HAP-1 (cell line): ENCODE measurements around the gene DNAJC5.
"Not testable (repeated sequence)": the region's sequence is repeated elsewhere in the genome, so short reads cannot be mapped to it uniquely, and the experiment has no call there.

Source experiments
- DNase-seq, 2 experiments: peaks; one replicate each; pipeline ENCODE4 v3.0.0-alpha.2; 2016 to 2020; ENCODE audit warnings: low spot score in 2 of 2
- H3K27me3 ChIP-seq: fragments of 250-450 bp; sonication (Bioruptor Pico); 2 replicates; pipeline ENCODE4 v1.5.1; 2020; ENCODE audit warnings: low read depth, mild to moderate bottlenecking, moderate library complexity
- H3K36me3 ChIP-seq: fragments of 250-450 bp; sonication (Bioruptor Pico); replicated peaks from 2 replicates; pipeline ENCODE4 v1.5.1; 2020; ENCODE audit warnings: mild to moderate bottlenecking
- H3K4me1 ChIP-seq: fragments of 250-450 bp; sonication (Bioruptor Pico); 2 replicates; pipeline ENCODE4 v1.5.1; 2020; ENCODE audit warnings: mild to moderate bottlenecking
- H3K4me3 ChIP-seq: fragments of 250-450 bp; sonication (Bioruptor Pico); 2 replicates; pipeline ENCODE4 v1.5.1; 2020; ENCODE audit warnings: mild to moderate bottlenecking, moderate library complexity
- H3K9me3 ChIP-seq: fragments of 250-450 bp; sonication (Bioruptor Pico); 2 replicates; pipeline ENCODE4 v1.5.1; 2020; ENCODE audit warnings: mild to moderate bottlenecking, moderate library complexity
- in situ Hi-C: fragments of 300-500 bp; cut with MboI; formaldehyde crosslinking; loops from 3 replicates; pipeline ENCODE4 v1.14.3; 2020; ENCODE audit warnings: low sequenced_read_pairs, inconsistent platforms, mixed read lengths

Gene DNAJC5

GRCh38 chr20:63867042-63867441, 27.9 kb upstream of the DNAJC5 start:
- DNase-seq, in situ Hi-C loops, H3K4me3 ChIP-seq, H3K9me3 ChIP-seq, H3K4me1 ChIP-seq, H3K27me3 ChIP-seq: not testable (repeated sequence)
- peaks cover 38% of the 10 kb centered on the region for H3K36me3 ChIP-seq

- no peak overlapping the region for H3K4me3 ChIP-seq
- H3K9me3 ChIP-seq = no peaks in the 10 kb centered on the region
- peaks cover 43% of the 10 kb centered on the region for H3K36me3 ChIP-seq
Measured at GRCh38 chr20:63868264-63868663, 26.7 kb upstream of the DNAJC5 start.

DNA sequence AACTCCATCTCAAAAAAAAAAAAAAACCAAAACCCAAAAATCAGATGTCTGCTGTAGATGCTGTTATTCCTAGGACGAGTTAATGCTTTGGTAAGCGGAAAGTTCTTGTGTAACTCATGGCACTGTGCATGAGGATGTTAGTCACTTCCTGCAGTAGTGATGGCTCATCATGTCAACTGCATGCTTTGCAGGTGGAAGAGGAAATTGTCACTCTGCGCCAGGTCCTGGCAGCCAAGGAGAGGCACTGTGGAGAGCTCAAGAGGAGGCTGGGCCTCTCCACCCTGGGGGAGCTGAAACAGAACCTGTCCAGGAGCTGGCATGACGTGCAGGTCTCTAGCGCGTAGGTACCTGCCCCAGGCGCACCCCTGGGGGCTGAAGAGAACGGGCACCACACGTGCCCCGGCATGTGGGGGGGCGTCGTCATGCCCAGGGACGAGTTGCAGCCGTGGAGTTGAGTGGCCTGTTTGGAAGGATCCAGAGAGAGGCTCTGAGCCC, 21.4 kb upstream of the DNAJC5 start:
- in situ Hi-C loops = no loop called here
- Histone ChIP-seq H3K36me3 (peaks cover 75% of the 10 kb centered on the region), H3K27me3 (no peaks in the 10 kb centered on the region), H3K9me3 (no peaks in the 10 kb centered on the region), H3K4me1 (no peaks in the 10 kb centered on the region), H3K4me3 (no peak overlapping the region)
- no peak for DNase-seq

More at GRCh38 chr20:63868264-63868663, 26.7 kb upstream of the DNAJC5 start:
- H3K4me1 ChIP-seq = peaks cover 3% of the 10 kb centered on the region
- DNase-seq = no peak
- H3K27me3 ChIP-seq = no peaks in the 10 kb centered on the region
- in situ Hi-C loops = no loop called here

GRCh38 chr20:63874241-63874640, 20.7 kb upstream of the DNAJC5 start:
- H3K9me3 ChIP-seq, DNase-seq, in situ Hi-C loops, H3K4me3 ChIP-seq, H3K4me1 ChIP-seq, H3K27me3 ChIP-seq: not testable (repeated sequence)
- H3K36me3 ChIP-seq = peaks cover 75% of the 10 kb centered on the region

DNA sequence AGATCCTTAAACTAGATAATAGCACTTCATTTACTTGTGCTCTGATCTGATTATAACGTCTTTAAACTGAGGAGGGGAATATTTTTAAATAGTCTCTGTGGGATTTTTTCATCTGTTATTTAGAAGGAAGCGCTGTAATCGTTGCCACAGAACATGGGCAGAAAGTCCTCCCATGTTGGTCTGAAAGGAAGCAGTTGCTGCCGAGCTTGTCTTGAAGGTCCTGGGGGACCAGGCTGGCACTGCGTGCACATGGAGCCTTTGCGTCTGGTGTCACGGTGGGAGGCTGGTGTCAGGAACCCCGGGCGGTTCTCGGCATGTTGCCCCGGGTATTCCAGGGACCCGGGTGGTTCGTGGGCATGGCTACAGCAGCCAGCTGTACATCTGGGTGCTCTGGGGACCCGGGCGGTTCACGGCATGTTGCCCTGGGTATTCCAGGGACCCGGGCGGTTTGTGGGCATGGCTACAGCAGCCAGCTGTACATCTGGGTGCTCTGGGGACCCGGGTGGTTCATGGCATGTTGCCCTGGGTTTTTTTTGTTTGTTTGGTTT, 18.4 kb upstream of the DNAJC5 start:
- in situ Hi-C loops = no loop called here
- Histone ChIP-seq H3K9me3 (no peaks in the 10 kb centered on the region), H3K27me3 (no peaks in the 10 kb centered on the region), H3K4me1 (no peaks in the 10 kb centered on the region), H3K36me3 (peaks cover 61% of the 10 kb centered on the region), H3K4me3 (no peak overlapping the region)
- DNase-seq = no peak

DNA sequence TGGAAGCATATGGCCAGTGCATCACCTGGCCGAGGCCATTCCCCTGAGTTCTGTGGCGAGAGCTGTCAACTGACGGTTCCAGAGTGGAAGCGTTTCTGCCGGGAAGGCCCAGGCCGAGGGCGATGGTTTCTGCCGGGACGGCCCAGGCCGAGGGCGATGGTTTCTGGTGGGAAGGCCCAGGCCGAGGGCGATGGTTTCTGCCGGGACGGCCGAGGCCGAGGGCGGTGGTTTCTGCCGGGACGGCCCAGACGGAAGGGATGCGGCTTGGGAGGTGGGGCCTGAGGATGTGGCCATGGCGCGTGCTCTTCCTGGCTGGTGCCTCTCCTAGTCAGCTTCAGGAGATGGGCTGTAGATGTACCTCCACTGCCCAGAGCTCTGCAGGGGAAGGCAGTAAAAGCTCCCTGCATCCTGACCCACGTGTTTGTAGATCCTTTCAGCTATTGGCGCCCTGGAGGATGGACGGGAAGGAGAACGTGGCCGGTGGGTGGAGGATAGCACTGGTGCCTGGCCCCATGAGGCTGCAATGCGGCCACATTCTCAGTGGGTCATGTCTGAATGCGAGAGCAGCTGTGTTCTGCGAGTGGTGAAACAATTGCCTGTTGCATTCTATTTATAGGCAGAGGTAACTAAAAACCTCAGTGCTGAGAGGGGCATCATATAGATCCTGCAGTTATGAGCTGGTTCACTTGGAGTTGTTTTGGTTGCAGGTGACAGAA, 17.0 kb upstream of the DNAJC5 start:
- H3K4me3 ChIP-seq = no peak overlapping the region
- peaks cover 62% of the 10 kb centered on the region for H3K36me3 ChIP-seq
- no peaks in the 10 kb centered on the region for H3K9me3 ChIP-seq
- in situ Hi-C loops = no loop called here
- DNase-seq = no peak
- no peaks in the 10 kb centered on the region for H3K4me1 ChIP-seq
- no peaks in the 10 kb centered on the region for H3K27me3 ChIP-seq

DNA sequence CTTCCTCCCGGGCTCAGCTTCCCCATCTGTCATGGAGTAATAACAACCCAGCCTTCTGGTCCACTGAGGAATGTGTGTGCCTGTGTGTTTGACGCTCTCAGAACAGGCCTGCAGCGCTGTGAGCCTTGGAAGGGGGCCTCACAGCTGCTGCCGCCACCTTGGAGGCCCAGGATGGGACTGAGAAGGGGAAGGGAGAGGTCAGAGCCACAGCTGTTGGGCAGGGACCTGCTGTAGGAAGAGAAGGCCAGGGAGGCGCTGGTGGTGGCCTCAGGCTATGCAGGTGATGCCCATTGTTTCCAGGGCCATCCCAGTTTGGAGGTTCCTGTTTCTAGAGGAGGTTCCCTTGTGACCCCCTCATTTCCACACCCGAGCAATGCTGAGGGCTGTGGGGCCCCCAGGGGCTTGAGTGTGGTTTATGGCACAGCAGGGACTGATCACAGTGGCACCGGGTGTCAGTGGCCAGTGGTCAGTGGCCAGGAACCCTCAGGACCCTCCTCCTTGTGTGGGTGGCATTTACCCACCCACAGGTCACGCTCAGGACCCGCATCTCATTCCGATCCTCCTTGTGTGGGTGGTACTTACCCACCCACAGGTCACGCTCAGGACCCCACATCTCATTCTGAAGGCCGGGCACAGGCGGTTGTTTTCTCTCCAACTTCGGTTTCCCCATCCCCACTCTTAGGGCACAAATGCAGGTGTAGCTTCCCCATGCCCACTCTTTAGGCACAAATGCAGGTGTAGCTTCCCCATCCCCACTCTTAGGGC, 15.8 kb upstream of the DNAJC5 start:
- Histone ChIP-seq H3K9me3 (no peaks in the 10 kb centered on the region), H3K4me3 (no peak overlapping the region), H3K36me3 (peaks cover 68% of the 10 kb centered on the region), H3K4me1 (no peaks in the 10 kb centered on the region), H3K27me3 (no peaks in the 10 kb centered on the region)
- in situ Hi-C loops = no loop called here
- DNase-seq = no peak

DNA sequence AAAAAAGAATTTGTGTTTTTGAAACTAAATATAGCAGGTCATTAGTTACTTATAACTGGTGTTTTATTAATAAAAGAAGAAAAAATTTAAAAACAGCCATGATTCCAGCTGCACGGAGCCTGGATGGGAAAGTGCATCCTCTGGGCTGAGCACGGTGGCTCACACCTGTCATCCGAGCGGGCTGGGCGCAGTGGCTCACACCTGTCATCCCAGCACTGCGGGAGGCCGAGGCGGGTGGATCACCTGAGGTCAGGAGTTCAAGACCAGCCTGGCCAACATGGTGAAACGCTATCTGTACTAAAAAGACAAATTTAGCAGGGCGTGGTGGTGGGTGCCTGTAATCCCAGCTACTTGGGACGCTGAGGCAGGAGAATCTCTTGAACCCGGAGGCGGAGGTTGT, 14.0 kb upstream of the DNAJC5 start:
- in situ Hi-C loops, H3K9me3 ChIP-seq, H3K4me3 ChIP-seq: not testable (repeated sequence)

GRCh38 chr20:63881451-63882226, 13.3 kb upstream of the DNAJC5 start:
- in situ Hi-C loops = no loop called here
- Histone ChIP-seq H3K4me1 (no peaks in the 10 kb centered on the region), H3K36me3 (peaks cover 63% of the 10 kb centered on the region), H3K4me3 (no peak overlapping the region), H3K9me3 (no peaks in the 10 kb centered on the region), H3K27me3 (no peaks in the 10 kb centered on the region)
- DNase-seq = no peak

More for the DNA sequence above, 14.0 kb upstream of the DNAJC5 start:
- not testable (repeated sequence) for DNase-seq, H3K27me3 ChIP-seq, H3K4me1 ChIP-seq
- peaks cover 70% of the 10 kb centered on the region for H3K36me3 ChIP-seq

GRCh38 chr20:63882257-63883200, 12.4 kb upstream of the DNAJC5 start:
- peaks cover 65% of the 10 kb centered on the region for H3K36me3 ChIP-seq
- DNase-seq = no peak
- H3K27me3 ChIP-seq = no peaks in the 10 kb centered on the region
- H3K4me1 ChIP-seq = no peaks in the 10 kb centered on the region
- H3K4me3 ChIP-seq = no peak overlapping the region
- no peaks in the 10 kb centered on the region for H3K9me3 ChIP-seq
- in situ Hi-C loops = no loop called here

DNA sequence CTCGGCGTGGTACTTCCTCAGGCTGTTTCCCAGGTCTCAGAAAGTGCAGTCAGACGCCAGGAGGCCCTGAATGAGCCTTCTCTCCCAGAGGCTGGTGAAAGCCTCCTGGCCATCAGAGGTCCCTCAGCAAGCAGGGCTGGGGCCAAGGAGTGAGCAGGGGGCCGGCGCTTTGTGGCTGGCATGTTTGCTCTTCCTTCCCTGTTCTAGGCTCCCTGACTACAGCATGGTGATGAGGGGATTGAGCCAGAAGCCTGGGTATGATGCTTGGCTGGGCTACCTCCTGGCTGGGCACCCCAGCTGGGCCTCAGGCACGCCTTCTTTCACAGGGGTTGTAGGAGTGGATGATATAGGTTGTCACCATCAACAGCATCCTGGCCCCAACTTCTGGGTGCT, 11.7 kb upstream of the DNAJC5 start:
- no peaks in the 10 kb centered on the region for H3K4me1 ChIP-seq
- no peak for DNase-seq
- in situ Hi-C loops = no loop called here
- no peaks in the 10 kb centered on the region for H3K9me3 ChIP-seq
- H3K27me3 ChIP-seq = no peaks in the 10 kb centered on the region
- no peak overlapping the region for H3K4me3 ChIP-seq
- peaks cover 63% of the 10 kb centered on the region for H3K36me3 ChIP-seq

DNA sequence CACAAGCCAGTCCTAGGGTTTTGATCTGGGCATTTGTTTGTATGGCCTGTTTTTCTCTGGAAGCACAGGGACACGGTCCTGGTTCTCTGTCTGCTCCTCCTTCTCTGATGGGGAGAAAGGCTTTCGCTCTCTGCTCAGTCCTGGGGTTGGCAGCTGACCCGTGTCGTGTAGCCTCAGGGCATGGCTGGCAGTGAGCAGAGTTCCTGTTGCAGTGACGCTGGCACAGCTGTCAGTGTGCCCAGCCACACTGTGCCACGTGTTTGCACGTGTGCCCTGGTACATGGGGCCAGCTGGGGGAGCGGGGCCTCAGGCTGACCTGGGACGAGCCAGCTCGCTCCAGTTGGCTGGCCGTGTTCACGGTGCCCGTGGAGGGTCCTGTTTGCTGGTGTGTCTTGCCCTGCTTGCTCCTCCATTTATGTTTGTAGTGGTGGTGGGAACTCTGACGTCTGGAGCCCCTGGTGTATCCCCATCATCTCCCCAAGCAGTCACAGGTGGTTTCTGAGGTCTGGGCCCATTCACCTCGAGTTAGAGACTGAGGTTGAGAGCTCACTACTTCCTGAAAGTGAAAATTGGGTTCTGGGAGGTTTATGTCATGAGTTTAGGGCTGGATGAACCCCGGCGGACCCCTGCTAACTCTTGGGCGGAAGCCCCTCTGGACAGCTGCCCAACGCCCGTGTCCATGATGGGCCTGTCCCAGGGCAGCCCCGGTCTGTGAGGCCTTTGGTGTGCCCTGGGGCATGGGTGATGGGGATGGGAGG, 10.2 kb upstream of the DNAJC5 start:
- Histone ChIP-seq H3K36me3 (peaks cover 62% of the 10 kb centered on the region), H3K27me3 (no peaks in the 10 kb centered on the region), H3K9me3 (no peaks in the 10 kb centered on the region), H3K4me3 (no peak overlapping the region), H3K4me1 (no peaks in the 10 kb centered on the region)
- no peak for DNase-seq
- in situ Hi-C loops = no loop called here
